IPS-NIHi11 (cell line): Measurements from ENCODE around the gene ABCA9.
"Not testable (repeated sequence)": the region's sequence is repeated elsewhere in the genome, so short reads cannot be mapped to it uniquely, and the experiment has no call there.

Source experiments
- DNase-seq: peaks from one replicate; pipeline ENCODE4 v3.0.0; 2012; ENCODE audit warnings: mixed read lengths, low spot score

ABCA9 gene

DNA sequence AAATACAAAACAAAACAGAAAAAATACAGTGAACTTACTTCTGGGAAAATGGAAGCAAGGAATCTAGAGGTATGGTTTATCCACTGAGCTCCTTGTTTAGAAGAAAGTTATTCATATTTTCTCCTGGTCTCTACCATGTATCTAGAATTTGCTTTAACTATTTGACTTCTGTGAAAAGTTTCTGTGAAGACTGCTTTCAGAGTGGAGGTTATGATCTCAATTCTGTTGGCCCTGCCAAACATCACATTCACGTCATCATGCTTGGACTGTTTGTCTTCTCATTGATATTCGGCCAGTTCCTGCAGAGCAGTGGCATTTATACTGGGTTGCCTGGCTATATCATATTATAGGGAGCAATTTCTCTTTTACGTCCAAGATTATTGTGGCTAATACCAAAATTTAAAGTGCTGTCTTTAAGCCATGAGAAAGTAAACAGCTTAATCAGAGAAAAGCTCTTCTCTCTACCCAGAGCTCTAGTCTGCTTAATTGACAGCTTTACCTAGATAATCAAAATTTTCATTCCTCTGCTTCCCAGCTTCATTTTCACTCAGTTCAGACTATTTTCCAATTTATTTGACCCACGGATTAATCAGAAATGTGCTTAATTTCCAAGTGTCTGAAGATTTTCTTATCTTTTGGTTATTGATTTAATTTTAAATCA is 105.4 kb downstream of the ABCA9 start, which contains the start of gene ABCA8:
Gene ABCA8 (minus strand): TSS at position 212 of the 661 bp plus-strand sequence. CDS start 13,358 bp downstream, outside the sequence.
- no peak for DNase-seq

DNA sequence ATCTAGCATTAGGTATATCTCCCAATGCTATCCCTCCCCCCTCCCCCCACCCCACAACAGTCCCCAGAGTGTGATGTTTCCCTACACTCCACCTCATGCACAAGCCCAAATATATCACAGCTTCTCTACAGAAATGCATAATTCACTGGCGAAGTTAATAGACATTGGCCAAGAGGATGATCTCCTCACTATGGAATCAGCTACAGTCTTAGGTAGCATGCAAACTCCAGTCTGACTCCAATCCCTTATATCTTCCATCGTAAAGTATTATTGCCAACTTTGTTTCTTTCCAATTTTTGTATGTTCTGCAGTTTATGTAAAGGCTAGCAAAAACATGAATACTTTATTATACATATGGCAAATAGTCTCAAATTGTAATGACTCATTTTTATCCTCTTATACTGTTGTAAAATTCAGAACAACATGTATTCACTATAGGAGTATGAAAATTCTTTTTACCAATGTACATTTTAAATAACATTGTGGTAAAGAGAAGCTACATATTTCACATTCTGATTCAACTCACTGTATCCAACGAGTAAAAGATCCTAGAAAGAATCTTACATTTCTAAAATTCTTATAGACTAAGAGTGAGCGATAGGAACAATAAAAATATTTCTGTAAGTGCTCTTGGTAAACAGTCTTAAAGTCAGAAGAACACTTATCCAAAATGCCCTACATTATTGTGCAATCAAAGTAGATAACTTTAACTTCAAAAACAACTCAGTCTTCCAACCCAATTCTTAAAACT is 106.4 kb downstream of the ABCA9 start:
- no peak for DNase-seq

DNA sequence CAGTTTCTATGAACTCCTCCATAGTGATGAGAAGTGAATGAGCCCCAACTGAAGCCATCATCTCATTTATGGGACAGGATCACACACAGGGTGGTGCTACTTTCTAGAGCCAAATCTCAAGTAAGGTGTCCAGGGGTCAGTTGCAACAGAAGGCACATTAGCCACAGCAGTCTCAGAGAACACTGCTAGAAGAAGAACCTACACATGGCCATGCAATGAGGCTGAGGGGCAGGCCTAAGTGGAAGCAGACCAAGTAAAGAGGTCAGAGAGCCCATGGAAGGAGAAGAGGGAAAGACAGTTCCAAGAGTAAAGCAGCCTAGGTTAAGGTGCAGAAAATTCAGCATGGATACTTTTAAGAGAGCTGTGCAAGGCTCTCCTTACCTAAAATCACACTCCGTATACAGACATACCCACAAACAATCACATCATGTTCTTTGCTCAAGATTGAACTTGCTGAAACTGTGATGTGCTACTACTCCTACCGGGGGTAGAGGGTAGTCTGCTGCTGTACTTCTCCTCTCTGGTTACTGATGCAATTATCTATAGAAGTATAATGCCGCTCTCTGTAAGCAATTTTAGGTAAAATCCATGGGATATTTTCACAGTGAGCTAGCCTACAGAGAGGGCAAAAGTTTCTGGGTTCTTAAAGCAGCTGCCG is 107.3 kb downstream of the ABCA9 start:
- DNase-seq, result no peak

DNA sequence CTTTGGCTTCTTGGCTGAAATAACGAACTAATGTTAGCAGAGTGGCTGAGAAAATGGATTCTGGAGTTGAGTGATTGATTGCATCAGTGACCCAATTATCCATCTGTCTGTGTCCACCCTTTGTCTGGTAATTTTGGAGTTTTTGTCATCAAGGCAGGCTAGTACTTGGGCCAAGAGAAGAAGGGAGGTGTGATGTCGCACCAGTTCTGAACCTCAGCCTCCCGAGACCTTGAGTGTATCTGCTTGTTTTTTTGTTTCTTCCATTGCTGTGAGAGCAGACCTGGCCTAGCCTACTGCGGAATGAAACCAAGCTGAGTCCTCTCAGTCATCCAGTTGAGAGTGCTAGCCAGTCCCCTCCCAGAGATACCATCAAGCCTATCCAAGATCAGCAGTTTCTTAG is 110.0 kb downstream of the ABCA9 start:
- no peak for DNase-seq

DNA sequence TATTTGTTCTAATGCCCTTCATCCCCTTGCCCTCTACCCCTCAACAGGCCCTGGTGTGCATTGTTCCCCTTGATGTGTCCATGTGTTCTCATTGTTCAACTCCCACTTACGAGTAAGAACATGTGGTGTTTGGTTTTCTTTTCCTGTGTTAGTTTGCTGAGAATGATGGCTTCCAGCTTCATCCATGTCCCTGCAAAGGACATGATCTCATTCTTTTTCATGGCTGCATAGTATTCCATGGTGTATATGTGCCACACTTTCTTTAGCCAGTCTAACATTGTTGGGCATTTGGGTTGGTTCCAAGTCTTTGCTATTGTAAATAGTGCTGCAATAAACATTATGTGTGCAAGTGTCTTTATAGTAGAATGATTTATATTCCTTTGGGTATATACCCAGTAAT is 112.9 kb downstream of the ABCA9 start:
- DNase-seq, result not testable (repeated sequence)

DNA sequence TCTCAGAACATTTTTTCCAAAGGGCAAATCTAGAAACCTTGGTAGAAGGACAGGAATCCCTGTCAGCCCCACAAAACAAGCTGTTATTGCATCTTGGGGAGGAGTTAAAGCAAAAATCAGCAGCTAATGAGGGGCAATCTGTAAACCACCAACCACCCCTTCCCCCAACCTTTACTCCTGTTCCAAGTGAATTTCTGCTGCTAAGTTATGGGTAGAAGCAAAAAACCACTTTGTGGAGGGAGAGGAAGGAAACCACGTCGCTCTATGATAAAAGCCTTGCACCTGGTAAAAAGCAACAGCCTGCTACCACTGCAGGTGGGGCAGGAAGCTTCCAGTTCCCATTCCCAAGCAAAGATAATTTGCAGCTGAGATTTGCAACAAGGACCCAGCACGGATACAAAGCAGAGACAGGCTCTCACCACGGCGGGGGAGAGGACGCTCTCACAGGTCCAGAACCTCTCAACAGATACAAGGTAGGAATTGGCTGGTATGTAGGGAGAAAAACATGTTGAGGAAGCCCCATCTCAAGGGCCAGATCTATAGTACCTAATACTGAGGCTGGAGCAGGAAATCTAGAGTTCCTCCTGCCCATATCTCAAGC is 116.2 kb downstream of the ABCA9 start:
- no peak for DNase-seq

DNA sequence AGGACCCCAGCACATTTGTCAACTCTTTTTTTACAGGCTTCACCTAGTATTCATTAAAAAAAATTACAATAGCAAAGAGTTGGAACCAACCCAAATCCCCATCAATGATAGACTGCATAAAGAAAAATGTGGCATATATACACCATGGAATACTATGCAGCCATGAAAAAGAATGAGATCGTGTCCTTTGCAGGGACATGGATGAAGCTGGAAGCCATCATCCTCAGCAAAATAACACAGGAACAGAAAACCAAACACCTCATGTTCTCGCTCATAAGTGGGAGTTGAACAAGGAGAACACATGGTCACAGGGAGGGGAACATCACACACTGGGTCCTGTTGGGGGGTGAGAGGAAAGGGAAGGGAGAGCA is 116.9 kb downstream of the ABCA9 start:
- DNase-seq, result not testable (repeated sequence)

DNA sequence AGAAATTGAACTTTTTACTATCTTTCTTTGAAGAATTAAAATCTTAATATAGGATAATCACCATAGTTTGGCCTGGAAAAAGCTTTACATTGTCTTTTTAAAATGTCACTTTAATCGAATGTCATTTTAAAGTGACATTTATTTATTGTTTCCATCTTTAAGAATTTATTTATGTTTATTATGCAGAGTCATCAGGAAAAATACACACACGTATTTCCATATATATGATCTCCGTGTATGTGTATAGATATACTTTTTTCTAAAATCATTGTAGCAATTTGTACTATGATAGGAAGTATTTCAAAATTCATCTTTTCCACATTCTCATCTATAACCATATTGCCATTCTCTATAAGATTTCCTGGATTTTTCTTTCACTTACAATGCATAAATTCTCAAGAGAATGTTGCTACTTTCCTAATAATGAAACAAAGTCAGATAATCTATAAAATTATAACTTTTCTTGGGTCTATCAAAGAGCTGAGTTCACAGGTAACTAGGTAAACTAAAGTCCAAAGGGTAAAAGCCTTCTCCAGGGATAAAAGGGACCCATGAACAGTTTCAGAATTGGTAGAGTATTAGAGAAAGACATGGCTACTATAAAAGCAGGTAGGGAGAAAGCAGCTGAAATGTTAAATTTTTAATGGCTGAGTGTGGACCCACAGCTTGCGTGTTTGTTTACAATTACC is 117.5 kb downstream of the ABCA9 start:
- no peak for DNase-seq

DNA sequence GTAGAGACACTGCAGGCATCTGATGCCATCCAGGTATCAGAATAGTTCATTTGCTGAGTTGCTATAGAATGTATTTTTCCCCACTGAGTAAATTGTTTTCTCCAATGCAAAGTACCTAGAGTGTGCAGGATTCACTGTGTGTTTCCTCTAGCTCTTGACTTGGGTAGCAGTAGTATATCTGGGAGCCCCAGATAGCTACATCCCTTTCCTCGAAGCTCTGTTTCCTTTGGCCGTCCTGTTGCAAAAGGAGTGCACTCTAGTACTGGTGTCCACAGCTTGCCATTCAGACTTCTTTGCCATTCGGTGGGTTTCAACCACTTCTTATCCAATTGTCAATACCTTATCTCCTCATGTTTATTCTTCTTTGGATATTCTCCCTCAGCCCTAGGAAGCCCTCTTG is 118.3 kb downstream of the ABCA9 start:
- DNase-seq, result no peak

DNA sequence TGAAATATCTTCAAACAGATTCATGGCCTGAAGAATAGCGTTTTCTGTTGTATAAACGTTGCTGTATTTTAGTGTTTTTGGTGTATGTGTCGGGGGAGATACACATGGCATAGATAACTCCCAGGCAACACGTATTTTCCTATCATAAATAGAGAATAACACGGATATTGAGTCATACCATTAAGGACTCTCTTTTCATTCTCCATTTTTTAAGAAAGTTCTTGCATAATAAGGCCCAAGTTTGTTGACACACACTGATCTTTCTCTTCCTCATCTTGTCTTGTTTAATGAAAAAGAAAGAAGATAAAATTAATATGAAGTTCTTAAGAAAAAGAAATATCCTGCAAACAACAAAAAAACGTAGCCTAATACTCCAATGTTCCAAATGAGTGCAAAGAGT is 119.0 kb downstream of the ABCA9 start:
- no peak for DNase-seq

DNA sequence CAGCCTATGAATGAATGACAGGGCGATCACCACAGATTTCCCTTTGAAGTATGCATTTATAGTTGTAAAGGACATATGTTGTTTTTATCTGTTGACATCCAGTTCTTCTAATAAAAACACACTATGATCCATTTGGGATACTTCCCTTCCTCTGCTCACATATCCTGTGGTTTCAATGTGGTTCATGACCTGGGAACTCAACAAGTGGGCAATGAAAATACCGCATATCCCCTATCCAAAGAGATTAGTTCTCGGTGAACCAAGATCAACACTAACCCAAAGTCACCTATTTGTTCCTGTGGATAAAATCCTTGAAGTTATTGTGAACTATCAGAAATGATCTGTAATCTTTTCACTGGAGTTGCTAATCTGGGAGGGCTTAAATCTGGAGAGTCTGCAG is 121.5 kb downstream of the ABCA9 start:
- DNase-seq, result no peak

DNA sequence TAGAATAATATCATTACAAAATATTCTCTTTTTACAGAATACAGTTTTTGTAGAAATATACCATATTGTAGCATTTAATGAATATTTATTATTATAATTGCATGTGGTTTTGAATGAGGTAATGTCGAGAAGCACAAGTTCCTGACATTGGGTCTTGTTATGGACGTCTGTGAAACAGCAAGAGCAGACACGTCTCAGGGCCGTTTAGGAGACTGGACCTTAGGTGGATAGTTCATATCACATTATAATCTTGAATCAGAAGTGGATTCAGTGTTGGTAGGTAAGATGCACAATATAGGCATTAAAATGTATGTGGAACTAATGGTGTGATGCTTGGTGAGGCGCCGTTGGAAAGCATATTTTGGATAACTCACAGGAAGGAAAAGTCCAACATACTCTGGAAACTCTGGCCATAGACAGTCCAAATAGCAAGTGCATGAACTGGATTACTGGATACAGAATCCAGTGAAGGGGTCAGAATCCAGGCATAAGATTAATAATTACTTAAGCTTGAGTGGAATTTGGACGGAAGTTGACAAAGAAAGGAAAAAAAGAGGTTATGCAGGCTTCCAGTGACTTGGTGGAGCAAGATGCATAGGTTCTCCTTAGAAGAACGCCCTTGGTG is 122.7 kb downstream of the ABCA9 start:
- no peak for DNase-seq

DNA sequence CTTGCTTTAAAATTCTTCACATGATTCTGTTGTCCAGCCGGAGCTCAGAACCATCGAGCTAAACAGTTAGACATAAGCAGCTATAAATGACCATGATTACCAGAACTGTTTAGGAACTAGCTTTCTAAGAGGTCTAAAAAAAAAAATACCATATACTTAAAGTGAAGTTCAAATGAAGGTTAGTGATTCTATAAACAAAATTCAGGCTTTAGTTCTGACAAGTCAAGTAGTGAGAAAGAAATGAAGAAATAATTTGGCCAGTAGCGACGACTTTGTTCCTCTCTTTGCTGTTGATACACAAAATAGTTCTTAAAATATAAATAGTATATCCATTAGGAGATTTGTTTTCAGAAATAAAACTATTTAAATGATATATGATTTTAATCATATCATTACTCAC is 133.2 kb downstream of the ABCA9 start:
- no peak for DNase-seq

DNA sequence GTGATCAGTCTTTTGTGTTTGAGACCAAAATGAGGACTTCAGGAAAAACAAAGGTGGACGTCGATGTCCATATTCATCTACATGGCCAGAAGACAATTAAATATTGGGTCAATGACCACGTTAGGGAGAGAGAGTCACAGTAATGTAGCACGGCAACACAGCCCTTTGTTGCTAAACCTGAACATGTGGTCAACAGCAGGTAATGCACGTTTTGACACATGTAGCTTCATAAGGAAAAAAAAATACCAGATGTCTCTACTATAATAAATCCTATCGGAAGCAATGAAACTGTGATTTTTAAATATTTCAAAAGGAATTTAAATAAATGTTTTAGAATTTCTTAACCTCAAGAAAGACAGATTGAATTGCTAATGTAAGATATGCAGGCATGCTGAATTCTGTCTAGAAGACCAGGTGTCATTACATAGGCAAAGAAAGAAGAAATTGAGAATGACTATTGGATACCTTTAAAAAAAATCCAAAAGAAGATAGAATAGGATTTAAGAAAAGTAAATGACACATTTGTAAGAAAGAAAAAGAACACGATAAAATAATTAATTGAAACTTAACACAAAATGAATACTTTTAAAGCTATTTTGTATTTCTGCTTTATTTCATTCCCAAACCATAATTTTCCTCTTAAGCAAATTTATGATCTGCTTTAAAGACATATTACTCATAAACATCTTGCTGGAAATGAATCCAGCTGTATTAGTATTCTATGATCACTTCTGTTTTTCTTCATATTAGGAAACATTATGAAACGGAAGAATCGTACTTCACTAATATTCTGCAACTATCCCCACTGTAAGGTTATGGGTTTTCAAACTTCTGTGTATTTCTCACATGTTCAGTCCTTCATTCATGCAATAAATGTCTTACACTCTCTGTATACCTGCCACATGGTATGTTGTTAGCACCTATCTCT is 135.7 kb downstream of the ABCA9 start:
- DNase-seq, result no peak
